Activated CD8-positive, alpha-beta T cell treated with anti-CD3 and anti-CD28 coated beads for 36 hours (primary cell): ENCODE data around the gene CFAP119. TPM values are rescaled to one million over a fixed set of nuclear protein-coding genes. Genes with fewer than 3 reads are reported as not detected.

Experiments
- ATAC-seq: fragments of 200-7000 bp; cut with Tn5 transposase; one replicate; pipeline ENCODE4 v1.10.0; 2021; ENCODE audit warnings: mild to moderate bottlenecking, moderate library complexity
- CTCF ChIA-PET: fragments of 350-600 bp; sonication (Branson Sonifier 250); formaldehyde crosslinking; loops from one replicate; lab custom pipeline; 2021; ENCODE audit warnings: antibody characterized with exemption; lab: Charles Lee
- POLR2A ChIA-PET: fragments of 350-600 bp; sonication (Branson Sonifier 250); formaldehyde crosslinking; loops from one replicate; lab custom pipeline; 2021; ENCODE audit warnings: antibody characterized with exemption; lab: Charles Lee
- DNase-seq: peaks from one replicate; pipeline ENCODE4 v3.0.0-alpha.2; 2020
- H3K27ac Mint-ChIP-seq: one replicate; pipeline ENCODE4 v1.8.0; 2021; ENCODE audit warnings: mild to moderate bottlenecking, mixed read lengths
- H3K27me3 Mint-ChIP-seq: one replicate; pipeline ENCODE4 v1.8.0; 2021; ENCODE audit warnings: mixed read lengths
- H3K36me3 Mint-ChIP-seq: one replicate; pipeline ENCODE4 v1.8.0; 2021; ENCODE audit warnings: low read depth, mixed read lengths
- H3K4me1 Mint-ChIP-seq: one replicate; pipeline ENCODE4 v1.8.0; 2021; ENCODE audit warnings: low read depth, mixed read lengths
- H3K4me3 Mint-ChIP-seq: one replicate; pipeline ENCODE4 v1.8.0; 2021; ENCODE audit warnings: mild to moderate bottlenecking, moderate library complexity, mixed read lengths
- H3K9me3 Mint-ChIP-seq: one replicate; pipeline ENCODE4 v1.8.0; 2021; ENCODE audit warnings: mixed read lengths
- intact Hi-C: fragments of 100-400 bp; cut with micrococcal nuclease; formaldehyde crosslinking; loops from one replicate; pipeline ENCODE4 v1.10.0; 2022
- total RNA-seq, 2 experiments: library from RNA; stranded (reverse); gene quantifications; one replicate each; pipeline ENCODE4 v1.2.3, GENCODE V29; 2021
- TF ChIP-seq, protein P1 (sequence below): fragments of 200-600 bp; IDR thresholded peaks from one replicate; pipeline ENCODE4 v1.8.0; 2022; ENCODE audit warnings: antibody characterized with exemption, mild to moderate bottlenecking

CFAP119 gene
- total RNA-seq, 2 experiments from 2014 or later, result 3.8 to 3.9 TPM

DNA sequence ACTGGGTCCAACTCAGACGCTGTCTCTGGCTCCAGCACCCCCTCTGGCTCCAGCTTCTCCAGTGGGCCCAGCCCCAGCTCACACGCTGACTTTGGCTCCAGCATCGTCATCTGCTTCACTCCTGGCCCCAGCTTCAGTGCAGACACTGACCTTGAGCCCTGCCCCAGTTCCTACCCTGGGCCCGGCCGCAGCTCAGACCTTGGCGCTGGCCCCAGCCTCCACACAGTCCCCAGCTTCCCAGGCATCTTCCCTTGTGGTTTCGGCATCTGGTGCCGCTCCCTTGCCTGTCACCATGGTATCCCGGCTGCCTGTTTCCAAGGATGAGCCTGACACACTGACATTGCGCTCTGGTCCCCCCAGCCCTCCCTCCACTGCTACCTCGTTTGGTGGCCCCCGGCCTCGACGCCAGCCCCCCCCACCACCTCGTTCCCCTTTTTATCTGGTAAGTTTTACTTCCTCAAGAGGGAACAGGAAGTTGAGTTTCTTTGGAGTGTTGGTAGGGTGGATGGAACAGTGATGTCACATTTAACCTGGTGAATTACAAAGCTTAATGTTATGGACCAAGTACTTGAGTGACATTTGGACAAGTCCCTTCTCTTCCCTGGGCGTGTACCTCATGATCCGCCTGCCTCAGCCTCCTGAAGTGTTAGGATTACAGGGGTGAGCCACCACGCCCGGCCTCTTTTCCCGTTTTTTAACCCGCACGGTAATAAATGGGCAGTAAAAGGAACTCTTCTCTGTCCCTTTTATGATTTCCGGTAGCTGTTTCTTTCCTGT lies 37.0 kb downstream of the CFAP119 start:
- Mint-ChIP-seq H3K4me1 (peaks cover 5% of the 10 kb centered on the region), H3K27ac (no peak overlapping the region), H3K36me3 (peaks cover 73% of the 10 kb centered on the region), H3K27me3 (no peaks in the 10 kb centered on the region), H3K4me3 (no peak overlapping the region), H3K9me3 (no peaks in the 10 kb centered on the region)
- ChIA-PET CTCF (interaction anchor here (1.2 to 1.3 kb wide), 2 partner anchors 8 to 31 kb away, joined by 3 to 4 read pairs; no protein-coding TSS in a partner anchor), POLR2A (interaction anchor here (1.2 kb wide), 1 partner anchor 12 kb away, joined by 3 read pairs; no protein-coding TSS in a partner anchor)
- intact Hi-C loops, result no loop called here
- ATAC-seq (no peak), DNase-seq (no peak)
- TF ChIP-seq, protein P1, sequence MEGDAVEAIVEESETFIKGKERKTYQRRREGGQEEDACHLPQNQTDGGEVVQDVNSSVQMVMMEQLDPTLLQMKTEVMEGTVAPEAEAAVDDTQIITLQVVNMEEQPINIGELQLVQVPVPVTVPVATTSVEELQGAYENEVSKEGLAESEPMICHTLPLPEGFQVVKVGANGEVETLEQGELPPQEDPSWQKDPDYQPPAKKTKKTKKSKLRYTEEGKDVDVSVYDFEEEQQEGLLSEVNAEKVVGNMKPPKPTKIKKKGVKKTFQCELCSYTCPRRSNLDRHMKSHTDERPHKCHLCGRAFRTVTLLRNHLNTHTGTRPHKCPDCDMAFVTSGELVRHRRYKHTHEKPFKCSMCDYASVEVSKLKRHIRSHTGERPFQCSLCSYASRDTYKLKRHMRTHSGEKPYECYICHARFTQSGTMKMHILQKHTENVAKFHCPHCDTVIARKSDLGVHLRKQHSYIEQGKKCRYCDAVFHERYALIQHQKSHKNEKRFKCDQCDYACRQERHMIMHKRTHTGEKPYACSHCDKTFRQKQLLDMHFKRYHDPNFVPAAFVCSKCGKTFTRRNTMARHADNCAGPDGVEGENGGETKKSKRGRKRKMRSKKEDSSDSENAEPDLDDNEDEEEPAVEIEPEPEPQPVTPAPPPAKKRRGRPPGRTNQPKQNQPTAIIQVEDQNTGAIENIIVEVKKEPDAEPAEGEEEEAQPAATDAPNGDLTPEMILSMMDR, result no peak

- H3K27me3 Mint-ChIP-seq, result no peaks in the 10 kb centered on the region
- TF ChIP-seq, protein P1, result no peak
- CTCF ChIA-PET, result interaction anchor here (1.3 kb wide), 1 partner anchor 30 kb away, joined by 4 read pairs; no protein-coding TSS in a partner anchor
- peak overlapping the region; percentile 8 for H3K27ac Mint-ChIP-seq
- ATAC-seq, result no peak
- peaks cover 70% of the 10 kb centered on the region for H3K36me3 Mint-ChIP-seq
- peaks cover 2% of the 10 kb centered on the region for H3K4me1 Mint-ChIP-seq
- no peaks in the 10 kb centered on the region for H3K9me3 Mint-ChIP-seq
- POLR2A ChIA-PET, result interaction anchor here (0.9 to 5.0 kb wide), 10 partner anchors 8 to 45 kb away, joined by 3 to 30 read pairs (median 4); no protein-coding TSS in a partner anchor
- H3K4me3 Mint-ChIP-seq, result no peak overlapping the region
- intact Hi-C loops, result no loop called here
- DNase-seq, result no peak
Observed at GRCh38 chr16:30723725-30724355, 38.0 kb downstream of the CFAP119 start.

DNA sequence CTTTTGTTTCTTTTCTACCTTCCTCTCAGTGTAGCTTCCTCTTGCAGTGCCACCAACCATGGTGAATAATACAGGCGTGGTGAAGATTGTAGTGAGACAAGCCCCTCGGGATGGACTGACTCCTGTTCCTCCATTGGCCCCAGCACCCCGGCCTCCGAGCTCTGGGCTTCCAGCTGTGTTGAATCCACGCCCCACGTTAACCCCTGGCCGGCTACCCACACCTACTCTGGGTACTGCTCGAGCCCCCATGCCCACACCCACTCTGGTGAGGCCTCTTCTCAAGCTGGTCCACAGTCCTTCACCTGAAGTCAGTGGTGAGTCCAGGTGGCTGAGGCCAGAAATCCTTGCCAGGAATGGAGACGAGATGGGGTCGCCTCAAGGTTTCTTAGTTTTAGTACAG lies 38.9 kb downstream of the CFAP119 start:
- no peak for ATAC-seq
- Mint-ChIP-seq H3K4me1 (peaks cover 2% of the 10 kb centered on the region), H3K9me3 (no peaks in the 10 kb centered on the region), H3K36me3 (peaks cover 67% of the 10 kb centered on the region), H3K27me3 (no peaks in the 10 kb centered on the region), H3K27ac (peak overlapping the region; percentile 41), H3K4me3 (no peak overlapping the region)
- DNase-seq, result no peak
- TF ChIP-seq, protein P1, result no peak
- CTCF ChIA-PET, result no interaction called here
- POLR2A ChIA-PET, result interaction anchor here (0.9 to 5.0 kb wide), 9 partner anchors 8 to 231 kb away, joined by 3 to 30 read pairs (median 5); no protein-coding TSS in a partner anchor
- intact Hi-C loops, result no loop called here

- Mint-ChIP-seq H3K27ac (peak overlapping the region; percentile 41), H3K27me3 (no peaks in the 10 kb centered on the region), H3K9me3 (no peaks in the 10 kb centered on the region), H3K4me3 (no peak overlapping the region), H3K4me1 (peaks cover 2% of the 10 kb centered on the region), H3K36me3 (peaks cover 65% of the 10 kb centered on the region)
- no peak for ATAC-seq
- TF ChIP-seq, protein P1, result no peak
- POLR2A ChIA-PET, result interaction anchor here (1.0 to 5.0 kb wide), 8 partner anchors 9 to 231 kb away, joined by 3 to 30 read pairs (median 6); no protein-coding TSS in a partner anchor
- no peak for DNase-seq
- CTCF ChIA-PET, result no interaction called here
- intact Hi-C loops, result no loop called here
Observed at GRCh38 chr16:30722443-30722842, 39.4 kb downstream of the CFAP119 start.
